Measurements from ENCODE around the gene POLR2I. TPM values are rescaled to one million over a fixed set of nuclear protein-coding genes. Genes with fewer than 3 reads are reported as not detected.

Gene POLR2I
- total RNA-seq, 1 experiment from 2014 or later: 133 TPM

DNA sequence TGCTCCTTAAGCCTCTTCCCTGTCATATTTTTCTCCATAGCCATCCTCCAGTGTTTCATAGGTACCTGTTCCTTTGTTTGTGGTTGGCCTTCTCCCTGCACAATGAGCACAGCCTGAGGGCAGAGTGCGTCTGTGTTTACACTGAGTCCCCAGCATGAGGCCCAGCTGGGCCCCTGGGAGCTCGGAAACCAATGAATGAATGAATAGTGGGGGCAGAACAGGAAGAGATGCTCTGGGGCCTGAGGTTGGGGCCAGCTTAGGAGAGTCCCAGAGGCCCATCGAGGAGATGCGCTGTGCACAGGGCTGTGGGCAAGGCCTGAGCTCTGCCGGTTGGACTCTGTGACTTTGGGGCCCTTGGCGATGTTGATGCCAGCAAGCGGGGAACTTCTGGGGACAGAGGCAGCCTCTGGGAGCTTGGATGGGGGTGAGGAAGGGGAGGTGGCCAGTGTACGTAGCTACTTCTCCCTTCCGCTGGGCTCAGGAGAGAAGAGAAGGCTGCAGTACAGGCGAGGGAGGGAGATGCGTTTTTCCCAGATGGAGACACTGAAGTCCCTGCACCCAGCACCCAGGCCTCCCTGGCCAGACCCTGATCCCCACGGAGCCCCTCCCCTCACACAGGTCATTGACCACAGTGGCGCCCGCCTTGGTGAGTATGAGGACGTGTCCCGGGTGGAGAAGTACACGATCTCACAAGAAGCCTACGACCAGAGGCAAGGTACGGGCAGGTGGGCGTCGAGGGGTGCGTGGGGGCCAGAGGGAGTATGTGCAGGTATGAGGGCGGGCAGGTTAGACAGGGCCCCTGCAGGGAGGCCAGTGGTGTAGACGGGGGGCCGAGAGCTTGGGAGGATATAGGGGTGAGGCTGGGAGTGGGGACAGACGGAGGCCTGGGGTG lies 5.7 kb upstream of the POLR2I start:
- Histone ChIP-seq H3K27me3 (replicated peaks; ENCODE audit: insufficient read depth, low read depth, low read length, poor library complexity) (no peaks in the 10 kb centered on the region), H3K36me3 (ENCODE audit: insufficient read depth, low read length, poor library complexity, severe bottlenecking) (peaks cover 8% of the 10 kb centered on the region), H3K9me3 (ENCODE audit: low read depth, low read length, poor library complexity, severe bottlenecking) (no peaks in the 10 kb centered on the region), H3K4me1 (ENCODE audit: insufficient read depth, low read length, poor library complexity, severe bottlenecking) (peaks cover 7% of the 10 kb centered on the region), H3K27ac (ENCODE audit: low read depth, low read length, poor library complexity, severe bottlenecking) (no peak overlapping the region), H3K4me3 (ENCODE audit: low read depth, low read length, poor library complexity, severe bottlenecking) (no peak overlapping the region)
- ChIA-PET CTCF (no interaction called here), POLR2A (ENCODE audit: low non-redundant PET) (no interaction called here)
- TF ChIP-seq EZH2 (IDR thresholded peaks at IDR 0.05; ENCODE audit: borderline replicate concordance, low read depth, low read length, poor library complexity, severe bottlenecking): no peak
- no peak for DNase-seq (ENCODE audit: low spot score)
- intact Hi-C loops (cut with micrococcal nuclease; ENCODE audit: unreplicated experiment): no loop called here
- no TSS peak for BruUV-seq (replicated peaks)

DNA sequence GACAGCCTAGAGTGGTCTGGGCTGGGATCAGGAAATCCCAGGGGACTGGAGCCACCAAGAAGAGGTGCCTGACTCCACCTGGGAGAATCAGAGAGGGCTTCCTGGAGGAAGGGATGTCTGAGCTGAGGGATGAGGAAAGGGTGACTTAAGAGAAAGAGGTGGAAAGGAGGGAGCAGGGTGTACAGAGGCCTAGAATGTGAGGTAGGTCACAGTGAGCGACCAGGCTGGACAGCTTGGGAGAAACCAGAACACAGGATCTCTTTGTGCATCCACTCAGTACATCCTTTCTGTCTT lies 1.6 kb upstream of the POLR2I start:
- BruUV-seq (replicated peaks): no TSS peak
- Histone ChIP-seq H3K4me3 (ENCODE audit: low read depth, low read length, poor library complexity, severe bottlenecking) (peak overlapping the region; percentile 60), H3K4me1 (ENCODE audit: insufficient read depth, low read length, poor library complexity, severe bottlenecking) (peaks cover 13% of the 10 kb centered on the region), H3K27ac (ENCODE audit: low read depth, low read length, poor library complexity, severe bottlenecking) (peak overlapping the region; percentile 48), H3K36me3 (ENCODE audit: insufficient read depth, low read length, poor library complexity, severe bottlenecking) (peaks cover 18% of the 10 kb centered on the region), H3K27me3 (replicated peaks; ENCODE audit: insufficient read depth, low read depth, low read length, poor library complexity) (no peaks in the 10 kb centered on the region), H3K9me3 (ENCODE audit: low read depth, low read length, poor library complexity, severe bottlenecking) (no peaks in the 10 kb centered on the region)
- no peak for DNase-seq (ENCODE audit: low spot score)
- intact Hi-C loops (cut with micrococcal nuclease; ENCODE audit: unreplicated experiment): no loop called here
- CTCF ChIA-PET: no interaction called here
- no peak for TF ChIP-seq EZH2 (IDR thresholded peaks at IDR 0.05; ENCODE audit: borderline replicate concordance, low read depth, low read length, poor library complexity, severe bottlenecking)
- TF ChIP-seq, protein P1, sequence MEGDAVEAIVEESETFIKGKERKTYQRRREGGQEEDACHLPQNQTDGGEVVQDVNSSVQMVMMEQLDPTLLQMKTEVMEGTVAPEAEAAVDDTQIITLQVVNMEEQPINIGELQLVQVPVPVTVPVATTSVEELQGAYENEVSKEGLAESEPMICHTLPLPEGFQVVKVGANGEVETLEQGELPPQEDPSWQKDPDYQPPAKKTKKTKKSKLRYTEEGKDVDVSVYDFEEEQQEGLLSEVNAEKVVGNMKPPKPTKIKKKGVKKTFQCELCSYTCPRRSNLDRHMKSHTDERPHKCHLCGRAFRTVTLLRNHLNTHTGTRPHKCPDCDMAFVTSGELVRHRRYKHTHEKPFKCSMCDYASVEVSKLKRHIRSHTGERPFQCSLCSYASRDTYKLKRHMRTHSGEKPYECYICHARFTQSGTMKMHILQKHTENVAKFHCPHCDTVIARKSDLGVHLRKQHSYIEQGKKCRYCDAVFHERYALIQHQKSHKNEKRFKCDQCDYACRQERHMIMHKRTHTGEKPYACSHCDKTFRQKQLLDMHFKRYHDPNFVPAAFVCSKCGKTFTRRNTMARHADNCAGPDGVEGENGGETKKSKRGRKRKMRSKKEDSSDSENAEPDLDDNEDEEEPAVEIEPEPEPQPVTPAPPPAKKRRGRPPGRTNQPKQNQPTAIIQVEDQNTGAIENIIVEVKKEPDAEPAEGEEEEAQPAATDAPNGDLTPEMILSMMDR (conservative IDR thresholded peaks at IDR 0.05; ENCODE audit: low read depth, low read length): no peak
- POLR2A ChIA-PET (ENCODE audit: low non-redundant PET): no interaction called here

DNA sequence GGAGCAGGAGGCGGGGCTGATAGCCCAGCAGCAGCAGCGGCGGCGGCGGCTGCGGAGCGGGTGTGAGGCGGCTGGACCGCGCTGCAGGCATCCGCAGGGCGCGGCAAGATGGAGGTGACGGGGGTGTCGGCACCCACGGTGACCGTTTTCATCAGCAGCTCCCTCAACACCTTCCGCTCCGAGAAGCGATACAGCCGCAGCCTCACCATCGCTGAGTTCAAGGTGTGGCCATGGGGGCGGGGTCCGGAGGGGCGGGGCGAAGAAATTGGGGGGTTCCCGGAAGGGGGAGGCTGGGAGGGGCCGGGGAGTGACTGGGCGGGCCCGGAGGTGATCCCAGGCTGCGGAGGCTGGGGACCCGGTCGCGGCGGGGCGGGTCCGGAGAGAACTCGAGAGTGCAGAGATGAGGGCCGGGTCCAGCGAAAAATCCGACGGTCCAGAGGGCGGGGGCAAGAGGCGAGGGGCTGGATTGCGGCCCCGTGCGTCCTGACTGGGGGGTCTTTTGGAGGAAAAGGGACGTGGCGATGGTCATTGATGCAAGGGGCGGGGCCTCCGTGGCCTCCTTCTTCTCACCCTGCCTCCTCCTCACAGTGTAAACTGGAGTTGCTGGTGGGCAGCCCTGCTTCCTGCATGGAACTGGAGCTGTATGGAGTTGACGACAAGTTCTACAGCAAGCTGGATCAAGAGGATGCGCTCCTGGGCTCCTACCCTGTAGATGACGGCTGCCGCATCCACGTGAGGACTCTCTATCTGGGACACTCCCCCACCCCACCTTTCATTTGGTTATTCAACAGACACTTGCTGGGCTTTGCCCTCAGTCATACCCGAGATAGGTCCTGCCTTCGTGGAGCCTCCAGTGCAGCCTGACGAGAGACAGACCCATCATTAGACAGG lies 1.0 kb upstream of the POLR2I start, which contains the start of gene TBCB:
TBCB (plus strand) TSS at position 16 of the 891 bp plus-strand sequence; CDS start at position 109, 93 bp downstream.
- ChIA-PET CTCF (interaction anchor here (0.6 kb wide), 1 partner anchor 12 kb away, joined by 4 read pairs; no protein-coding TSS in a partner anchor), POLR2A (ENCODE audit: low non-redundant PET) (interaction anchor here (0.5 to 0.6 kb wide), 2 partner anchors 22 to 61 kb away, joined by 3 to 4 read pairs; partner anchors contain the start of gene WDR62)
- TSS peak; percentile 51 for BruUV-seq (replicated peaks)
- peak; percentile 38 for DNase-seq (ENCODE audit: low spot score)
- Histone ChIP-seq H3K27ac (ENCODE audit: low read depth, low read length, poor library complexity, severe bottlenecking) (peak within 1 kb of the TSS; percentile 78), H3K27me3 (replicated peaks; ENCODE audit: insufficient read depth, low read depth, low read length, poor library complexity) (no peaks in the 10 kb centered on the region), H3K4me3 (ENCODE audit: low read depth, low read length, poor library complexity, severe bottlenecking) (peak within 1 kb of the TSS; percentile 60), H3K4me1 (ENCODE audit: insufficient read depth, low read length, poor library complexity, severe bottlenecking) (peaks cover 13% of the 10 kb centered on the region), H3K36me3 (ENCODE audit: insufficient read depth, low read length, poor library complexity, severe bottlenecking) (peaks cover 18% of the 10 kb centered on the region), H3K9me3 (ENCODE audit: low read depth, low read length, poor library complexity, severe bottlenecking) (no peaks in the 10 kb centered on the region)
- TF ChIP-seq EZH2 (IDR thresholded peaks at IDR 0.05; ENCODE audit: borderline replicate concordance, low read depth, low read length, poor library complexity, severe bottlenecking): no peak
- TF ChIP-seq, protein P1 (conservative IDR thresholded peaks at IDR 0.05; ENCODE audit: low read depth, low read length): no peak
- intact Hi-C loops (cut with micrococcal nuclease; ENCODE audit: unreplicated experiment): loop anchor here (2.0 kb wide), 1 partner anchor 61 kb away; the partner anchor contains the start of genes THAP8 and WDR62
